NB4 (cell line): ENCODE results near the gene INHBC.

ENCODE experiments used
- CTCF ChIP-seq: IDR thresholded peaks from one replicate; pipeline ENCODE4 v1.5.1; 2012; ENCODE audit warnings: low read depth, low read length
- POLR2A ChIP-seq: IDR thresholded peaks from 2 replicates; pipeline ENCODE4 v1.6.1; 2011; ENCODE audit warnings: mild to moderate bottlenecking; ENCODE audit not compliant: insufficient read length; ENCODE audit errors: extremely low read depth

GRCh38 chr12:57487055-57487596, 52.5 kb downstream of the INHBC start:
- TF ChIP-seq CTCF = no peak
- no peak for TF ChIP-seq POLR2A
